ENCODE results near the gene MEI4.

MEI4 gene

DNA sequence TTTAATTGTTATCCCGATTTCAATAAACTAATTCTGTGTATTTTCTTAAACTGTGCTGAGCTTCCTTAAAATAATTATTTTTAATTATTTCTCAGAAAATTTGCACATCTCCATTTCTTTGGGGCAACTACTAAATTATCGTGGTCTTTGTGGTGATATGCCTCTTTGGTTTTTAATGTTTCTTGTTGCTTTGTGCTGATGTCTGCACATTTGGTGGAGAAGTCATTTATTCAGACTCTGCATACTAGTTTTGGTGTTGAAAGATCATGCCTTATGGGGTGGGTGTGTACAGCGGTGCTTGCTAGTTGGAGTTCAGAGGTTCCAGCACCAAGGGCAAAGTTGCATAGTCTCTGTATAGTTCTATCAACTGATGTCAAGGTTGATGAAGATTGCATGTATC is 253.2 kb downstream of the MEI4 start:
- WGBS, 2 experiments = 95 to 98% methylated on average over 2 of the region's 3 CpGs
- Histone ChIP-seq H3K4me3 (ENCODE audit: insufficient read depth, low read depth, low read length) (no peak overlapping the region), H3K27ac (ENCODE audit: insufficient read depth, low read depth, low read length, poor library complexity, severe bottlenecking) (no peak overlapping the region), H3K36me3 (ENCODE audit: control insufficient read depth, insufficient read depth, low read length) (no peaks in the 10 kb centered on the region), H3K27me3 (ENCODE audit: control insufficient read depth, insufficient read depth, low read length, poor library complexity, severe bottlenecking) (no peaks in the 10 kb centered on the region), H3K4me1 (ENCODE audit: control insufficient read depth, insufficient read depth, low read length) (no peaks in the 10 kb centered on the region), H3K9me3 (ENCODE audit: control insufficient read depth, low read length) (no peaks in the 10 kb centered on the region)

DNA sequence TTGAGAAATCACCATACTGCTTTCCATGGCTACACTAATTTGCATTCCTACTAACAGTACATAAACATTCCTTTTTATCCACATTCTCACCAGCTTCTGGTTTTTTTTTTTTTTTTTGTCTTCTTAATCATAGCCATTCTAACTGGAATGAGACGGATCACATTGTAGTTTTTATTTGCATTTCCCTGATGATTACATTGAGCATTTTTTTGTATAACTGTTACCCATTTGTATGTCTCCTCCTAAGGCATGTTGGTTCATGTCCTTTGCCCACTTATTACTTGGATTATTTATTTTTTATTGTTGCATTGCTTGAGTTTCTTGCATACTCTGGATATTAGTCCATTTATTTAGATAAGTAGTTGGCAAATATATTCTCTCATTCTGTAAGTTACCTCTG is 258.0 kb downstream of the MEI4 start:
- H3K36me3 ChIP-seq (ENCODE audit: control insufficient read depth, insufficient read depth, low read length) = no peaks in the 10 kb centered on the region
- H3K27me3 ChIP-seq (ENCODE audit: control insufficient read depth, insufficient read depth, low read length, poor library complexity, severe bottlenecking) = no peaks in the 10 kb centered on the region
- no peak overlapping the region for H3K4me3 ChIP-seq (ENCODE audit: insufficient read depth, low read depth, low read length)
- 100% methylated on average over 1 of the region's 1 CpG; no CpG with 5 or more reads in 1 of the 2 experiments for WGBS, 2 experiments
- no peaks in the 10 kb centered on the region for H3K4me1 ChIP-seq (ENCODE audit: control insufficient read depth, insufficient read depth, low read length)
- H3K9me3 ChIP-seq (ENCODE audit: control insufficient read depth, low read length) = no peaks in the 10 kb centered on the region
- no peak overlapping the region for H3K27ac ChIP-seq (ENCODE audit: insufficient read depth, low read depth, low read length, poor library complexity, severe bottlenecking)

DNA sequence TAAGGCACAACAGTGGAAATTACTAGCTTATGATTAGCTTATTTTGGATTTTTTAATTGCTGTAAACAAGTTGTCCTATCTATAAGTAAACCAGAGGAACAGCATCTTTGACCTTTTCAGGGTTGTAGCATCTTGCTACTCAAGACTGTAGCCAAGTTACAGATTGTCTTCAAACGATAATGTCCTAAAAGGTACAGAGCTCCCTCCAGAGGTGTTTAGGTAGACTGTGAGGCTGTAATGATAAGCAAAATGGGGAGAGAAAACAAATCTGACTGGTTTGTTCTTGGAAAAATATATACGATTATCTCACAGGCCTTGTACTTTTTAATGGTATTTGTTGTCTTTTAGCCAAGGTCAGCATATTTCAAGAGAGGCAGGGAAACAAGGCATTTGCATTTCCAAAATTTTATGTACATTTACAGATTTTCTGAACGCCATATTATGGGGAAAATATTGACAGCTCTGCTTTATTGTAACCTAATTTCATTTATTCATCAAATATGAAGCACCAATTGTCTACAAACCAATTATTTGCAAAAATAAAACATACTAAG is 273.4 kb downstream of the MEI4 start:
- Histone ChIP-seq H3K4me3 (ENCODE audit: insufficient read depth, low read depth, low read length) (no peak overlapping the region), H3K9me3 (ENCODE audit: control insufficient read depth, low read length) (no peaks in the 10 kb centered on the region), H3K27ac (ENCODE audit: insufficient read depth, low read depth, low read length, poor library complexity, severe bottlenecking) (no peak overlapping the region), H3K4me1 (ENCODE audit: control insufficient read depth, insufficient read depth, low read length) (no peaks in the 10 kb centered on the region), H3K36me3 (ENCODE audit: control insufficient read depth, insufficient read depth, low read length) (no peaks in the 10 kb centered on the region), H3K27me3 (ENCODE audit: control insufficient read depth, insufficient read depth, low read length, poor library complexity, severe bottlenecking) (no peaks in the 10 kb centered on the region)
- 63 to 74% methylated on average over 2 to 3 of the region's 3 CpGs for WGBS, 2 experiments

DNA sequence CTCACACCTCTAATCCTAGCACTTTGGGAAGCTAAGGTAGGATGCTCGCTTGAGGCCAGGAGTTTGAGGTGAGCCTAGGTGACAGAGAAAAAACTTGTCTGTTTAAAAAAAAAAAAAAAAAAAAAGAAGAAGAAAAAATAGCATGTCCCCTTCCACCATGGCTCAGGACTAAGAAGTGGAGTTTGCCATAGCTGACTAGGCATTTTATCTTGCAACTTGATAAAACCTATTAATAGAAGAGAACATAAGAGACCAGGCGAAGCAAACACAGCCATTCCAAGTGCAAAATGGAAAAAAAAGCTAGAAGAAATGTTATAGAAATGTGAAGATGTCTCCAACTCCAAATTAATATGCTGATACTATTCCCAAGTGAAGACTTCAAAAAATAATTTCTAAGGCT is 277.5 kb downstream of the MEI4 start:
- Histone ChIP-seq H3K27me3 (ENCODE audit: control insufficient read depth, insufficient read depth, low read length, poor library complexity, severe bottlenecking) (no peaks in the 10 kb centered on the region), H3K4me3 (ENCODE audit: insufficient read depth, low read depth, low read length) (no peak overlapping the region), H3K9me3 (ENCODE audit: control insufficient read depth, low read length) (no peaks in the 10 kb centered on the region), H3K27ac (ENCODE audit: insufficient read depth, low read depth, low read length, poor library complexity, severe bottlenecking) (no peak overlapping the region), H3K4me1 (ENCODE audit: control insufficient read depth, insufficient read depth, low read length) (no peaks in the 10 kb centered on the region), H3K36me3 (ENCODE audit: control insufficient read depth, insufficient read depth, low read length) (no peaks in the 10 kb centered on the region)
- WGBS, 2 experiments = 97% methylated on average over 2 of the region's 2 CpGs; no CpG with 5 or more reads in 1 of the 2 experiments

DNA sequence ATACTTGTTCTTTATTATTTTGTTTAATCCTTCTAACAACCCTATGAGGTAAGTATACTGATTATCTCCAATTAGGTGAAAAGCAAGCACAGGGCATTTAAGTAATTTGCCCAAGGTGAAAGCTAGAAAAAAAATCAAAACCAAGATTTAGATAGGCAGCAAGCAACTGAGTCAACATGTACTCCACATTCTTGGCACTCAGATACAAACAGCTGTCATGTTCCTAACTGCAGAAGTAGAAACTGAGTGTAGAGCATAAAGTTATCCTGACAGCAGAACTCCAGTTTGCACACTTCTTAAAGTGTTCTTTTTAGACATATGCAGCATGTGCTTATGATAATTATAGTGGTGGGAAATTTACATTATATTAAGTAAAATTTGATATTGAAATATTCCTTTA is 278.1 kb downstream of the MEI4 start:
- no peak overlapping the region for H3K27ac ChIP-seq (ENCODE audit: insufficient read depth, low read depth, low read length, poor library complexity, severe bottlenecking)
- H3K4me1 ChIP-seq (ENCODE audit: control insufficient read depth, insufficient read depth, low read length) = no peaks in the 10 kb centered on the region

DNA sequence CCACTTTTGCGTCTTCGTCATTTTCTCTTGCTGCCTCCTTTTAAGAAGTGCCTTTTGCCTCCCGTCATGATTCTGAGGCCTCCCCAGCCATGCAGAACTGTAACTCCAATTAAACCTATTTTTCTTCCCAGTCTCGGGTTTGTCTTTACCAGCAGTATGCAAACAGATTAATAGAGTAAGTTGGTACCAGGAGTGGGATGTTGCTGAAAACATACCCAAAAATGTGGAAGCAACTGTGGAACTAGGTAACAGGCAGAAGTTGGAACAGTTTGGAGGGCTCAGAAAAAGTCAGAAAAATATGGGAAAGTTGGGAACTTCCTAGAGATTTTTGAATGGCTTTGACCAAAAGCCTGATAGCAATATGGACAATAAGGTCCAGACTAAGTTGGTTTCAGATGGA is 309.2 kb downstream of the MEI4 start:
- Histone ChIP-seq H3K27ac (ENCODE audit: insufficient read depth, low read depth, low read length, poor library complexity, severe bottlenecking) (no peak overlapping the region), H3K27me3 (ENCODE audit: control insufficient read depth, insufficient read depth, low read length, poor library complexity, severe bottlenecking) (no peaks in the 10 kb centered on the region), H3K4me1 (ENCODE audit: control insufficient read depth, insufficient read depth, low read length) (no peaks in the 10 kb centered on the region), H3K4me3 (ENCODE audit: insufficient read depth, low read depth, low read length) (no peak overlapping the region), H3K36me3 (ENCODE audit: control insufficient read depth, insufficient read depth, low read length) (no peaks in the 10 kb centered on the region), H3K9me3 (ENCODE audit: control insufficient read depth, low read length) (no peaks in the 10 kb centered on the region)
- 92 to 93% methylated on average over 4 of the region's 4 CpGs for WGBS, 2 experiments

More for the DNA sequence above, 278.1 kb downstream of the MEI4 start:
- Histone ChIP-seq H3K4me3 (ENCODE audit: insufficient read depth, low read depth, low read length) (no peak overlapping the region), H3K9me3 (ENCODE audit: control insufficient read depth, low read length) (no peaks in the 10 kb centered on the region), H3K36me3 (ENCODE audit: control insufficient read depth, insufficient read depth, low read length) (no peaks in the 10 kb centered on the region), H3K27me3 (ENCODE audit: control insufficient read depth, insufficient read depth, low read length, poor library complexity, severe bottlenecking) (no peaks in the 10 kb centered on the region)

DNA sequence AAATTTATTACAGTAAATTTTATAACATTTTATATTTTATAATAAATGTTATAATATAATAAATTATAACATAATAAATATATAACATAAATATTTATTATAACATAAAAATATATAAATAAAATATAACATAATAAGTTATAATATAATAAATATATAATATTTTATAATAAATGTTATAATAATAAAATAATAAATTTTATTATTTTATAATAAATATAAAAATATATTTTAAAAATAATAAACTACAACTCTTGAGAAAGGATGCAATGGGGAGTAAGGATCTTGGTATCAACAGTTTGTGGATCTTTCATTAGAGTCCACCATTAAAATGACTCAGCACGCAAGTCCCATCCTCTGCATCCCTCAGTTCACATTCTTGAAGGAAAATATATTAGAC is 312.6 kb downstream of the MEI4 start:
- Histone ChIP-seq H3K27ac (ENCODE audit: insufficient read depth, low read depth, low read length, poor library complexity, severe bottlenecking) (no peak overlapping the region), H3K36me3 (ENCODE audit: control insufficient read depth, insufficient read depth, low read length) (no peaks in the 10 kb centered on the region), H3K27me3 (ENCODE audit: control insufficient read depth, insufficient read depth, low read length, poor library complexity, severe bottlenecking) (no peaks in the 10 kb centered on the region), H3K9me3 (ENCODE audit: control insufficient read depth, low read length) (no peaks in the 10 kb centered on the region), H3K4me1 (ENCODE audit: control insufficient read depth, insufficient read depth, low read length) (no peaks in the 10 kb centered on the region), H3K4me3 (ENCODE audit: insufficient read depth, low read depth, low read length) (no peak overlapping the region)
- WGBS, 2 experiments = 100% methylated on average over 1 of the region's 1 CpG; no CpG with 5 or more reads in 1 of the 2 experiments

DNA sequence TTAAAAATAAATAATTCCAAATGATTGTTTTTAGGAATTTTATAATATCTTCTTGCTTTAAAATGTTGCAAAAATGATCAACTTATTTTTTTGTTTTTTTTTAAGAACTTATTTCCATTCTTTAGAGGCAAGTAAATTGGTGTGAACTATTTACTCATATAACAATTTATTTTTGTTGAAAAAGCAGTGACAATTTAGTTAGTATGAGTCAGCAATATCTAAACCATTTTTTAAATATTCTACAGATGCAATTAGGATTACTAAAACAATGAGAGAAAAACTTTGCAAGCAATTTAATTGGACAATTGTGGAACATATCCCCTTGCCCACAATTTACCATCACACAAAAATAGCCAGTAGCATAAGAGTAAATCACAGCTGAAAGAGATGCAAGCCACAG is 319.5 kb downstream of the MEI4 start:
- H3K4me3 ChIP-seq (ENCODE audit: insufficient read depth, low read depth, low read length) = no peak overlapping the region
- H3K4me1 ChIP-seq (ENCODE audit: control insufficient read depth, insufficient read depth, low read length) = no peaks in the 10 kb centered on the region
- no peaks in the 10 kb centered on the region for H3K27me3 ChIP-seq (ENCODE audit: control insufficient read depth, insufficient read depth, low read length, poor library complexity, severe bottlenecking)
- no peaks in the 10 kb centered on the region for H3K36me3 ChIP-seq (ENCODE audit: control insufficient read depth, insufficient read depth, low read length)
- H3K27ac ChIP-seq (ENCODE audit: insufficient read depth, low read depth, low read length, poor library complexity, severe bottlenecking) = no peak overlapping the region
- H3K9me3 ChIP-seq (ENCODE audit: control insufficient read depth, low read length) = no peaks in the 10 kb centered on the region

All from ectodermal cell (in vitro differentiated cells).